GM12872 (cell line): Measurements from ENCODE around the gene AP1S2.

Source experiments
- TF ChIP-seq, protein P1 (sequence below): IDR thresholded peaks from 3 replicates; pipeline ENCODE4 v1.5.1; 2011; ENCODE audit warnings: low read depth, mild to moderate bottlenecking, low read length, moderate library complexity; ENCODE audit not compliant: insufficient read depth

Gene AP1S2

DNA sequence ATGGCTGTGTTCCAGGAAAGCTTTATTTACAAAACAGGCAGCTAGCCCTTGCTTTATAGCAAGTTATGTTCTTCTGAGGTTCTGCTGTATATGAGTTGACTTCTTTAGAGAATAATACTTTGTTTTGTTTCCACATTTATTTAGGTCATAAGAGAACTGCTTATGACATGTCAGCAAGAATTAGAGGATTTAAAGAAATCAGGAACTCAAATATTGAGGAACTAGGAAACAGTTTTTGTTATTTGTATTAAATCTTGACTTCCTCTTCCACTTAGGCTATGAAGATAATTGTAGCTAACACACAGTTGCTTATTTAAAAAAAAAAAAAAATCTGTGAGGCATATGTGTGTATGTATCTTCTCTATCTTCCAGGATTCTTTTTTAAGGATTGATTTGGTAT, 50.0 kb downstream of the AP1S2 start:
- TF ChIP-seq, protein P1, sequence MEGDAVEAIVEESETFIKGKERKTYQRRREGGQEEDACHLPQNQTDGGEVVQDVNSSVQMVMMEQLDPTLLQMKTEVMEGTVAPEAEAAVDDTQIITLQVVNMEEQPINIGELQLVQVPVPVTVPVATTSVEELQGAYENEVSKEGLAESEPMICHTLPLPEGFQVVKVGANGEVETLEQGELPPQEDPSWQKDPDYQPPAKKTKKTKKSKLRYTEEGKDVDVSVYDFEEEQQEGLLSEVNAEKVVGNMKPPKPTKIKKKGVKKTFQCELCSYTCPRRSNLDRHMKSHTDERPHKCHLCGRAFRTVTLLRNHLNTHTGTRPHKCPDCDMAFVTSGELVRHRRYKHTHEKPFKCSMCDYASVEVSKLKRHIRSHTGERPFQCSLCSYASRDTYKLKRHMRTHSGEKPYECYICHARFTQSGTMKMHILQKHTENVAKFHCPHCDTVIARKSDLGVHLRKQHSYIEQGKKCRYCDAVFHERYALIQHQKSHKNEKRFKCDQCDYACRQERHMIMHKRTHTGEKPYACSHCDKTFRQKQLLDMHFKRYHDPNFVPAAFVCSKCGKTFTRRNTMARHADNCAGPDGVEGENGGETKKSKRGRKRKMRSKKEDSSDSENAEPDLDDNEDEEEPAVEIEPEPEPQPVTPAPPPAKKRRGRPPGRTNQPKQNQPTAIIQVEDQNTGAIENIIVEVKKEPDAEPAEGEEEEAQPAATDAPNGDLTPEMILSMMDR = no peak

DNA sequence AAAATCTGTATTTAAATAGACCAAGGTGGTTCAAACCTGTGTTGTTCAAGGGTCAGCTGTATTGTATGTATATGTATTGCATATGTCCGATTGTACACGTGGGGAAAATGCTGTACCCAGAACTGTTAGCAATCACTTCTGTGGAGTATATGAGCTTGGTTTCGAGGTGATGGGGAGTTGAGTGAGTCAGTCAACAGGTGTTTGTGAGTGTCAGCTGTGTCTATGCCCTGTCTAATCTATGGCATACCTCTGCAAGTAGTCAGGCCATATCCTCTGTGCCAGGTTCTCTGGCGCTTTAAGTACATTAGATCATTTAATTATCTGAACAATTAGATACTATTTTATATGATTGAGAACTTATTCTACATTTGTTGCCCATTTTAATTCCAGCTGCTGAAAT, 56.9 kb downstream of the AP1S2 start:
- TF ChIP-seq, protein P1 = no peak

DNA sequence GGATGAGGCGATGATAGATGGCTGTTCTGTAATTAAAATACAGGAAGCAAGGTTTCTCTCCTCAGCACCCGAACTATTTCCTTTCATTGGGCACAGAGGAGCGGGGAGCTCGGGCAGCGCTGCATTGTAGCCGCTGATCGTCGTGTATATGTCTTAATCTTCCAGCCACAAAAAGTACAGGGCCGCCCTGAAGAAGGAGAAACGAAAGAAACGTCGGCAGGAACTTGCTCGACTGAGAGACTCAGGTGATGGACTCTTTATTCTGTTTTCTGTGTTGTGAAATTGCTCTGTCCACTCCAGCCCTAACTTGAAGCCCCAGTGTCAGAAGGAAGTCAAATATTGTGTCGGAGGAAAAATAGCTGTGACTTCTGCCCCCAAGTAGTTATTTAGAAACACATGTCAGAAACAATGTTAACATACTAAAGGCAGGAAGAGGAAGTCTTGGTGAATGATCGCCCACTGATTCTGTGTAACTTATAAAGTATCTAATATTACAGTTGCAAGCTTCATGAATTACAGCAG, 63.8 kb downstream of the AP1S2 start:
- TF ChIP-seq, protein P1 = no peak

DNA sequence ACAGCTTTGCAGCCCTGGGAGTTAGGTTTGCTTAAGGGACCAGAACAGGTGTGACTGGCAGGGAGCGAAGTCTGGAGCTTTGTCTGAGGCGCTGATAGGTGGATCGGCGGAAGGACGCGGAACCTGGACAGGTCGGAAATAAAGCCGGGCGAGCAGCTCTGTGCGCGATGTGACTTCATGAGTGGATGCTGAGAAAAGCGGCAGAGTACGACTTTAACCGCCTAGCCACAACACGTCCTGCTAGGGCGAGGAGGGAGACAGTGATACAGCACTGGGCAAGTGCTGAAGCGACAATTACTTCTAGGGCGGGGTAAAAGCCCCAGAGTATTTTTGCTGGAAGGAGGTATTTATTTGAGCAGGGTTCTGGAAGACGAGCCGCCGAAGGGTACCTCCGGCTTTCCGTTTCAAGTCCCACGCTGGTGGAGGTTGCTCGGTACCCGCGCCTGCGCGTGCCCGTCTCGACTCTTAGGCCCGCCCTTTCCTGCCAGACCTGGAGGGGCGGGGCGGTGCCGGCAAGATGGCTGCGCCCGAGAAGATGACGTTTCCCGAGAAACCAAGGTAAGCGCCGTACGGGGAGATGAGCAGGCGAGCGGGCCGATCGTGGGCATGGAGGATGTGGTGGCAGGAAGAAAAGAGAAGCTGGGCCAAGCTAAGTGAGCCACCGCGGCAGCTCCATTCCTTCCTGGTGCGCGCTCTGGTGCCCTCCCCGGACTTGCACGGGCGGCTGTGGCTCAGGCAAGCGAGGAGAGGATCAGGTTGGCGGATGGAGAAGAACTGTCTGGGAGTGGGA, 64.4 kb downstream of the AP1S2 start, which contains the start of gene ZRSR2:
TSS of gene ZRSR2 (plus strand) at position 506 of the 790 bp plus-strand sequence. CDS start at position 518, 12 bp downstream.
- TF ChIP-seq, protein P1 = no peak

DNA sequence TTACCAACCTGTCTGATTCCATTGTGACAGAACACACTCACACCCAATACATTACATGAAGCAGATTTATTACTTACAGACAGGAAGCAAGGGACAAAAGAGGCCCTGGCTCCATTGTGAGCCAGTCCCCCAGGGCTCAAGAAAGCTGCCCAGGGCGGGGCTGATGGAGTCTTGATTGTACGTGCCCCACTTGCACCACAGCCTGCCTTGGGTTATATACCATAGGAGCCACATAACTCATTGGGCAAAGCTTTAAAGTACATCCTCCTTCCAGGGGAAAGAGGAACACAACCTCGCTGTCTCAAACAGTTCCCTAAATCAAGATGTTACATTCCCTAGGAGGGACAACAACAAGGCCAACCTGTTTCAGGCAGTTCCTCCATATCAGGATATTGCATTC, 67.7 kb downstream of the AP1S2 start:
- TF ChIP-seq, protein P1 = no peak

DNA sequence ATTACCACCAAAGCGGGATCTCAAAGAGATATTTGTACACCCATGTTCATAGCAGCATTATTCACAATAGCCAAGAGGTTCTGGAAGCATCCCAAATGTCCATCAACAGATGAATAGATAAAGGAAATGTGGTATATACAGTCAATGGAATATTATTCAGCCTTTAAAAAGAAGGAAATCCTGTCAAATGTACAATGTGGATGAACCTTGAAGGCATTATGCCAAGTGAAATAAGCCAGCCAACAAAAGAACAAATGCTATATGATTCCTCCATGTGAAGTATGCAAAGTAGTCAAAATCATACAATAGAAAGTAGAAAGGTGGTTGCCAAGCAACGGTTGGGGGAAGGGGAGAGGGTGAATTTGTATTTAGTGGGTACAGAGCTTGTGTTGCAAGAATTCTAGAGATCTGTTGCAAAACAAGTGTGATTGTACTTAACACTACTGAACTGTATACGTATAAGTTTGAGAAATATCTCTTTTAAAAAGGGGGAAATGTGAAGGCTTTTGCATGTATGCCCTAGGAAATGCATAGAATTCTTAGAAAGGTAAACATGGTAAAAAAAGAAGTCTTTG, 69.3 kb downstream of the AP1S2 start:
- TF ChIP-seq, protein P1 = no peak

DNA sequence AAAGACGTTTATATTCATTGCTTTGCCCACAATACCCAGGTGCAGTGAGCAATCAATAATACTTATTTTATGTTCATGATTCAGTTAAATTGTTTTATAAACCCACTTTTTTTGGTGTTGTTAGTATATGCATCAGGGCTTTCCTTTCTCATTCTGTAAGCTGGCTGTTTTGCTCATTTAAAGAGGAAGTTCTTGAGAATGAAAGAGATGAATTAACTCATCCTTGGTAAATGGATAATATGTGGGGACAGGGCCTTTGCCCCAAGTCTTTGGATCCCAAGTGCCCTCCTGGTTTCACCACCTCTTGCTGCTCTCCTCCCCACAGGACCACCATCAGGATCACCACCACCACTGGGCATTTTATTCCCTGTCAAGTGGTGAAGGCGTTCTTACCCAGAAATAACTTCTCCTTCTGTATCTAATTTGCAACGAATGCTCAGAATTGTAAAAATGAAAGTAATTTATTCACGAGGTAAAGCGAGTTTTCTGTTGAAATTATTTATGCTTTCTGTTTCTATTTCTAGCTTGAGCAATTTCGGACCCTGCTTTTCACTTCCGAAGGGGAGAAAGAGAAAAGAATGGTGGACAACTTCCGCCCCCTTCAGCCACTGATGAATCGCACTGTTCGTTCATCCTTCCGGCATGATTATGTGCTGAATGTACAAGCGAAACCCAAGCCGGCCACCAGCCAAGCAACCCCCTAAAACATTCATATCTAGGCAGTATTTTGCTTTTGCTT, 72.5 kb downstream of the AP1S2 start:
- TF ChIP-seq, protein P1 = no peak
